ENCODE results near the gene FXYD7. TPM values are rescaled to one million over a fixed set of nuclear protein-coding genes. Genes with fewer than 3 reads are reported as not detected.

Gene FXYD7
- total and polyA plus RNA-seq, 2 donors (not counting 1 experiment from before 2014, with no cell fraction given), result not detected

DNA sequence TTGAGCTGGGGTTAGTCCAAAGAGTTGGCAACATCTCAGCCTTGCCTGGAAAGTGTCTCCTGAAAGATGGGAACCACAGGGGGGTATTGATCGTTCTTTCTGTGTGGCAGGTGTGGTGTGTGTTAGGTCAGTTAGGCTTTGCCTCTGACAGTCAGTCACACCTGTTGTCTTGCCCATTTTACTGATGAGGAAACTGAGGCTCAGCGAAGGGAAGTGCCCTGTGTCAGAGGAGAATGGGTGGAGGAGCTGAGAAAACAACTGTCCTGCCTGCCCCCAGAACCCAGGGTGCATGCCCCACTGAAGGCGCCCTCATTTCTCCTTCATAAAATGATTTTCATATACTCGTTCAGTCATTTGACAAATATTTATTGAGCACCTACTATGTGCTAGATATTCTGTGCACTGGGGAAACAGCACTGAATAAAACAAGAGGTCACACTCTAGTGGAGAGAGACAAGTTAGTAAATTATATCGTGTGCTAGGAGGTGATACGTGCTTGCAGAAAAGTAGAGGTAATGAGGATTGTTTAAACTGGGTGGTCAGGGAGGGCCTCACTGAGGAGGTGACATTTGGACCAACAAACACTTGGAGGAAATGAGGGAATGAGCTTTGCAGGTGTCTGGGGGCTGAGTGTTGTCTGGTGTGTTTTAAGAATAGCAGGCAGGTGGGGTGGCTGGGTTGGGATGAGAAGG is 13.1 kb downstream of the FXYD7 start:
- DNase-seq (ENCODE audit: low read depth in 2 of 2), result no peak
- no peak overlapping the region for H3K9ac ChIP-seq (ENCODE audit: insufficient read depth, low read length)
- no peak overlapping the region for H3K27ac ChIP-seq (ENCODE audit: insufficient read depth, low read length)
- H3K4me2 ChIP-seq (ENCODE audit: extremely low read depth, insufficient read depth, low read length), result peak overlapping the region; percentile 92
- H3K36me3 ChIP-seq (ENCODE audit: control insufficient read depth, insufficient read depth, low read length), result peaks cover 9% of the 10 kb centered on the region
- H3K79me2 ChIP-seq (ENCODE audit: control insufficient read depth, insufficient read depth, low read length), result peaks cover 22% of the 10 kb centered on the region
- H3K9me3 ChIP-seq (ENCODE audit: control insufficient read depth, insufficient read depth, low read depth, low read length), result no peaks in the 10 kb centered on the region
- peaks cover 2% of the 10 kb centered on the region for H3K4me1 ChIP-seq (ENCODE audit: control insufficient read depth, extremely low read depth, insufficient read depth, low read length)
- TF ChIP-seq, protein P1, sequence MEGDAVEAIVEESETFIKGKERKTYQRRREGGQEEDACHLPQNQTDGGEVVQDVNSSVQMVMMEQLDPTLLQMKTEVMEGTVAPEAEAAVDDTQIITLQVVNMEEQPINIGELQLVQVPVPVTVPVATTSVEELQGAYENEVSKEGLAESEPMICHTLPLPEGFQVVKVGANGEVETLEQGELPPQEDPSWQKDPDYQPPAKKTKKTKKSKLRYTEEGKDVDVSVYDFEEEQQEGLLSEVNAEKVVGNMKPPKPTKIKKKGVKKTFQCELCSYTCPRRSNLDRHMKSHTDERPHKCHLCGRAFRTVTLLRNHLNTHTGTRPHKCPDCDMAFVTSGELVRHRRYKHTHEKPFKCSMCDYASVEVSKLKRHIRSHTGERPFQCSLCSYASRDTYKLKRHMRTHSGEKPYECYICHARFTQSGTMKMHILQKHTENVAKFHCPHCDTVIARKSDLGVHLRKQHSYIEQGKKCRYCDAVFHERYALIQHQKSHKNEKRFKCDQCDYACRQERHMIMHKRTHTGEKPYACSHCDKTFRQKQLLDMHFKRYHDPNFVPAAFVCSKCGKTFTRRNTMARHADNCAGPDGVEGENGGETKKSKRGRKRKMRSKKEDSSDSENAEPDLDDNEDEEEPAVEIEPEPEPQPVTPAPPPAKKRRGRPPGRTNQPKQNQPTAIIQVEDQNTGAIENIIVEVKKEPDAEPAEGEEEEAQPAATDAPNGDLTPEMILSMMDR (conservative IDR thresholded peaks at IDR 0.05 in 1 of 2, IDR thresholded peaks at IDR 0.05 in 1 of 2; ENCODE audit: low read depth in 1 of 2, low read length in 2 of 2), result no peak
- no peak for TF ChIP-seq EZH2 (IDR thresholded peaks at IDR 0.05; ENCODE audit: low read length, missing control alignments)
- peak overlapping the region; percentile 69 to 90 (median 86) for H3K4me3 ChIP-seq (replicated peaks in 1 of 4; ENCODE audit: control extremely low read depth in 1 of 4, insufficient read depth in 1 of 4, low read depth in 3 of 4, low read length in 4 of 4)
- no peaks in the 10 kb centered on the region for H3K27me3 ChIP-seq (ENCODE audit: control insufficient read depth, insufficient read depth, low read length)
- H4K20me1 ChIP-seq (ENCODE audit: control insufficient read depth, extremely low read depth, insufficient read depth, low read length), result no peaks in the 10 kb centered on the region
- no peak overlapping the region for H2AFZ ChIP-seq (ENCODE audit: low read length)

DNA sequence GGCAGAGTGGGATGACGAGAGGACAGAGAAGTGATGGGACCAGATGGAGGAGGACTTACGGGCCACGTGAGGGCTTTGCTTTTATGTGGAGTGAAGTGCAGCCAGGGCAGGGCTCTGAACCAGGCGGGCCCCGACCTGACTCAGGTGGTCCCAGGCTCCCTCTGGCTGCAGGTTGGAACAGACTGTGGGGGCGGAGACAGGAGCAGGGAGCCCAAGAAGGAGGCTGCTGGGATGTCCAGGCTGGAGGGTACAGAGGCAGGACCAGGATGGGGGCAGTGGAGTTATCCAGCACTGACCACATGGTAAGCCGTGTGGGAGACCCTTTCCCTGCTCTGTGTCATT is 13.6 kb downstream of the FXYD7 start:
- Histone ChIP-seq H3K4me3 (replicated peaks in 1 of 4; ENCODE audit: control extremely low read depth in 1 of 4, insufficient read depth in 1 of 4, low read depth in 3 of 4, low read length in 4 of 4) (no peak overlapping the region), H3K36me3 (ENCODE audit: control insufficient read depth, insufficient read depth, low read length) (peaks cover 11% of the 10 kb centered on the region), H3K9ac (ENCODE audit: insufficient read depth, low read length) (no peak overlapping the region), H2AFZ (ENCODE audit: low read length) (no peak overlapping the region), H3K9me3 (ENCODE audit: control insufficient read depth, insufficient read depth, low read depth, low read length) (no peaks in the 10 kb centered on the region), H3K4me2 (ENCODE audit: extremely low read depth, insufficient read depth, low read length) (no peak overlapping the region), H3K27me3 (ENCODE audit: control insufficient read depth, insufficient read depth, low read length) (no peaks in the 10 kb centered on the region), H3K27ac (ENCODE audit: insufficient read depth, low read length) (no peak overlapping the region), H4K20me1 (ENCODE audit: control insufficient read depth, extremely low read depth, insufficient read depth, low read length) (no peaks in the 10 kb centered on the region), H3K4me1 (ENCODE audit: control insufficient read depth, extremely low read depth, insufficient read depth, low read length) (peaks cover 2% of the 10 kb centered on the region), H3K79me2 (ENCODE audit: control insufficient read depth, insufficient read depth, low read length) (peaks cover 22% of the 10 kb centered on the region)
- no peak for TF ChIP-seq EZH2 (IDR thresholded peaks at IDR 0.05; ENCODE audit: low read length, missing control alignments)
- TF ChIP-seq, protein P1 (conservative IDR thresholded peaks at IDR 0.05 in 1 of 2, IDR thresholded peaks at IDR 0.05 in 1 of 2; ENCODE audit: low read depth in 1 of 2, low read length in 2 of 2), result no peak
- DNase-seq (ENCODE audit: low read depth in 2 of 2), result no peak

DNA sequence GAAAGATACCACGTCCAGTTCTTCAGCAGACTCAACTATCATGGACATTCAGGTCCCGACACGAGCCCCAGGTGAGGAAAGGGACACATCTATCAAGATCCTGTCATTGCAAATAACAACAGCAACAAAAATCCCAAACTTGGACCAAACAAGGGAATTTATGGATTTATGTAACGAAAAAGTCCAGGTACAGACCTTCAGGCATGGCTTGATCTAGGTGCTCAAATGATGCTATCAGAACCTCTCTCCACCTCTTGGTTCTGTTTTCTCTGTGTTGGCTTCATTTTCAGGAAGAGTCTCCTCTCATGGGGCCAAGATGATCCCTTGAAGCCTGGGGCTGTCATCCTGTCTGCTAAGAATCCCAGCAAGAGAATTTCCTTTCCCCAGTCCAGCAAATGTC is 14.4 kb downstream of the FXYD7 start:
- no peak overlapping the region for H3K4me2 ChIP-seq (ENCODE audit: extremely low read depth, insufficient read depth, low read length)
- H3K4me1 ChIP-seq (ENCODE audit: control insufficient read depth, extremely low read depth, insufficient read depth, low read length), result peaks cover 2% of the 10 kb centered on the region
- H3K4me3 ChIP-seq (replicated peaks in 1 of 4; ENCODE audit: control extremely low read depth in 1 of 4, insufficient read depth in 1 of 4, low read depth in 3 of 4, low read length in 4 of 4), result no peak overlapping the region
- DNase-seq (ENCODE audit: low read depth in 2 of 2), result no peak
- H3K36me3 ChIP-seq (ENCODE audit: control insufficient read depth, insufficient read depth, low read length), result peaks cover 11% of the 10 kb centered on the region
- H3K27me3 ChIP-seq (ENCODE audit: control insufficient read depth, insufficient read depth, low read length), result no peaks in the 10 kb centered on the region
- H2AFZ ChIP-seq (ENCODE audit: low read length), result no peak overlapping the region
- no peaks in the 10 kb centered on the region for H3K9me3 ChIP-seq (ENCODE audit: control insufficient read depth, insufficient read depth, low read depth, low read length)
- H3K27ac ChIP-seq (ENCODE audit: insufficient read depth, low read length), result no peak overlapping the region
- H4K20me1 ChIP-seq (ENCODE audit: control insufficient read depth, extremely low read depth, insufficient read depth, low read length), result no peaks in the 10 kb centered on the region
- H3K79me2 ChIP-seq (ENCODE audit: control insufficient read depth, insufficient read depth, low read length), result peaks cover 22% of the 10 kb centered on the region
- no peak overlapping the region for H3K9ac ChIP-seq (ENCODE audit: insufficient read depth, low read length)
- TF ChIP-seq EZH2 (IDR thresholded peaks at IDR 0.05; ENCODE audit: low read length, missing control alignments), result no peak
- TF ChIP-seq, protein P1 (conservative IDR thresholded peaks at IDR 0.05 in 1 of 2, IDR thresholded peaks at IDR 0.05 in 1 of 2; ENCODE audit: low read depth in 1 of 2, low read length in 2 of 2), result no peak

Measured in fibroblast of lung (primary cell).